Astrocyte of the hippocampus (primary cell): ENCODE data around the gene DHFR.
"Not testable (repeated sequence)": the region's sequence is repeated elsewhere in the genome, so short reads cannot be mapped to it uniquely, and the experiment has no call there.

Experiments used
- DNase-seq: peaks from one replicate; pipeline ENCODE4 v3.0.0; 2011; ENCODE audit warnings: low read depth, low spot score

DHFR gene

DNA sequence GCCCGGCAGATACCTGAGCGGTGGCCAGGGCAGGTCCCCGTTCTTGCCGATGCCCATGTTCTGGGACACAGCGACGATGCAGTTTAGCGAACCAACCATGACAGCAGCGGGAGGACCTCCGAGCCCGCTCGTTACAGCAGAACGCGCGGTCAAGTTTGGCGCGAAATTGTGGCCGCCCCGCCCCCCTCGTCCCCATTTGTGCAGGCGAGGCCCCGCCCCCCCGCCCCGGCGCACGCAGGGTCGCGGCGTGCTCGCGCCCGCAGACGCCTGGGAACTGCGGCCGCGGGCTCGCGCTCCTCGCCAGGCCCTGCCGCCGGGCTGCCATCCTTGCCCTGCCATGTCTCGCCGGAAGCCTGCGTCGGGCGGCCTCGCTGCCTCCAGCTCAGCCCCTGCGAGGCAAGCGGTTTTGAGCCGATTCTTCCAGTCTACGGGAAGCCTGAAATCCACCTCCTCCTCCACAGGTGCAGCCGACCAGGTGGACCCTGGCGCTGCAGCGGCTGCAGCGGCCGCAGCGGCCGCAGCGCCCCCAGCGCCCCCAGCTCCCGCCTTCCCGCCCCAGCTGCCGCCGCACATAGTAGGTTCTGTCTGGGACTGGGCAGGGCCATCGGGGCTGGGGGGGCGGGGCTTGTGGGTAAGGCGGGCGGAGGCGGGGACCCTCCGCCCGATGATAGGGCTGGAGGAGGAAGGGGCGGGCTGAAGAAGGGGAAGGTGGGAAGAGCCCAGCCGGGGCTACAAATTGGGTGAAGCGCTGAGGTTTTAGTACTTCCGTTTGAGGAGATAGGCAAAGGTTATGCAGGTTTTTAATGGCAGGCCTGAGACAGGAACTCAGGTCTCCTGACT, at the start of gene DHFR, which contains the start of gene MSH3:
DHFR (minus strand) TSS at position 593 of the 840 bp plus-strand sequence; CDS start at position 99, 494 bp downstream.
MSH3 (plus strand) TSS at position 262 of the 840 bp plus-strand sequence; CDS start at position 338, 76 bp downstream.
- DNase-seq, result peak; percentile 95

DNA sequence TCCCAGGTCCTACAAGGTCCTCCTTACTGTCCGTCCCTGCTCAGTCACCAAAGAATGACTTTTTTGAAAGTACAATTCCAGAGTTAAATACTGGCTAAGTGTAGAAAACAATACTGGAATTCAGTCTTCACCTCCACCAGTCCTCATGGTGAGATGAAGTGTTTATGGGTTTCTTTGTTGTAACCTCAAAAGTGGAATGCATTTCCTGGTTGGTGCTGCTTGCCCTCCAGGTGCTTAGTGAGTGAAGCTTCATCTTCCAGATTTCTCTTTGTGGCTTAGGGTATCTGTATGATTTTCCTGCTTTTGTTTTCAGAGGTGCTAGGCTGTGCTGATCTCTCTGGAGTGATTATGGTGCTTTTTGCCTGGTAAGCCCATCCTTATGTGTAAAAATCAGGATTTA, 49.4 kb upstream of the DHFR start:
- DNase-seq, result no peak

DNA sequence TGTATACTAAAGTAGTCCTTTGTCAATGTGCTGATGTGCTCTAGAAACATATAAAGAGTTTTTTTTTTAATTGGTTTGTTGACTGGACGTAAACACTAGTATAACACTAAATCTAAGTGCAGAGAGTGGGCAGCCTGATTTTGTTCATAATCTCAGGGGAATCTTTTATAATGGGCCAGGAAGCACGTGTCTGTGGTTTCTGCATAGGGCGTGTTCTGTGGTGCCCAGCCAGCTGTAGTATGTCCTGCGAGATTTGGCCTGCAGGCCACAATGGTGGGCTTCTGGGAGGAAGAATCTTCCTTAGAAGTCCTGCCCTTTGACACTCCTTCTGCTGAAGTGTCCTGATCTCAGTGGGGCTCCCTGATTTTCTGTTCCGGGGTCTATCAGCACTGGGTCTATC, 49.0 kb upstream of the DHFR start:
- no peak for DNase-seq

DNA sequence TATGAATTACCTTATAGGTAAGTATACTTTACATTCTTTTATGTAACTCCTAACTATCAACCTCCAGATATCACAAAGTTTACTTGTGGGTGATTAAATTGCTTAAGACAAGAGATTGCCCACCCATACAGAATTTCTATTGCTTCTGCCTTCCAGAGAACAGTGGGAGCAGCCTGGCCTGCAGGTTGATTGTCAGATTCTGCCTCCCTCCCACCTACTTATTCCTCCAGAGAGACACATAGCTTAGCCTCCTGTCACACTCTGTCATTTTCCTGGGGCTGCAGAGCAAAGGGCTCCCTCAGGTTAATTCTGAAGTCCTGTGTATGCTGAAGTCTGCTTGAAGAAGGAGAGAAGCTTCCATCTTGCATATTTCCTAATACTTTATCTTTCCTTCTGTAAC, 48.5 kb upstream of the DHFR start:
- no peak for DNase-seq

DNA sequence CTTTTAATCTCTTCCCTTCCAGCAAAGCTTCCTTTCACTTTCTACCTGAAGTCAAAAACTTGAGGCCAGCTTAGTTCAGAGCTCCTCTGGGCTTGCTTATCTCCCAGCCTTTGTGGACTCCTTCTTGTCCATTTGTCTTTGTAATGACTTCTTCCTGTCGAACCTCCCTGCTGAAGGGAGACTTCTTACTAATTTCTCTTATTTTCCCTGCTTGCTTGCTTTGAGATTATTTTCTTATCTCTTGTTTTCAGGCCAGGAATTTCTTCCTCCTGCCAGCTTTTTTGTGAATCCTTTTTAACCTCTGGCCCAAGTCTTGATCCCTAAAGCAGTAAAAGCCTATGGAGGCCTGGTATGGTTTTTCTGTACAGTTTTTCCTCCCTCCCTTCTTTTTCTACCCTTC, 46.8 kb upstream of the DHFR start:
- no peak for DNase-seq

DNA sequence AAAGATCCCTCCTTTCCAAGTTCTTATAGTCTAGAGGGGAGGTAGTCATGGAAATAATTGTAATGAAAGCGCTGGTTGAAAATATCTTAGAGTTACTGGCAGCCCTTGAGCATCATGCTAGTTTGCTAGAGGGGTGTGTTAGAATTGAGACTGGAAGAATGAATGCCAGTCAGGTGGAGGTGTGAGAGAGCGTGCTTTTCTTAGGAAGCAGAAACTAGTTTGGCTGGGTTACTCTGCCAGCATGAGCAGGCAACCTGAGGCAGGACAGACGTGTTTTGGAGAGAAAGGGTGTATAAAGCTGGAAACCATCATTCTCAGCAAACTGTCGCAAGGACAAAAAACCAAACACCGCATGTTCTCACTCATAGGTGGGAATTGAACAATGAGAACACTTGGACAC, 43.6 kb upstream of the DHFR start:
- DNase-seq, result no peak

DNA sequence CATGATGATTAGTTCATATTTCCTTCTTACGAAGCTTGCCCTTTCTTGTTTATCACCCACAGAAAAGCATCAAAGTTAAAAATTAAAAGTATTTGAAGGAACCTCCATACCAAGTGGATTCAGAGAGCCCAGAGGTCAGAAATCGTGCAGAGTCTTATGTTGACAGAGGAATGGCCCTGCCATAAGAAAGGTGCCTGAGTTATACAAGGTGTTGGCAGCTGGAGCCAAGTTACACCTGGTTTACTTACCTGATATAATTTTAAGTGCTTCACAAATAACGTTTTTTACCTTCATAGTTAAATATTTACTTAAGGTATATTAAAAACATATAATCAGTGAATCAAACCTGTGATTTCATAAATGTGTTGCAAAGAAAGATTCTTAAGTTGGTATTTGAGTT, 42.3 kb upstream of the DHFR start:
- DNase-seq, result no peak

DNA sequence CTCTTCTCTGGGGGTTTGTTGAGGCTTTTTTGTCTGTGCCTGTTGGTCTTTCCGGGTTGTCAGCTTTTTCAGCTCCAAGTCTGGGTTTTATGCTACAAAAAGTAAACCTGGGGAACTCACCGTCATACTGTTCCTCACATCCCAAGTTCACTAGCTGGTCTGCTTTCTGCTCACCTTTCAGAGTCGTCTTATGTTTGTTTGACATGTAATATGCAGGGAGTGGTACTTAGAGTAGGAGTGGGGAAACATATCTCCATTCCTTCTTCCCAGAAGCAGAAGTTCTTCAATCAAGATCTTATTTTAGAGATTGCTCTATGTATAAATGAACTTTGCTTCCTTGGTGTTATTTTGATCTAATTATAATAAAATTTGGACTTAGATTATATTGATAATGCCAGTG, 41.7 kb upstream of the DHFR start:
- no peak for DNase-seq

DNA sequence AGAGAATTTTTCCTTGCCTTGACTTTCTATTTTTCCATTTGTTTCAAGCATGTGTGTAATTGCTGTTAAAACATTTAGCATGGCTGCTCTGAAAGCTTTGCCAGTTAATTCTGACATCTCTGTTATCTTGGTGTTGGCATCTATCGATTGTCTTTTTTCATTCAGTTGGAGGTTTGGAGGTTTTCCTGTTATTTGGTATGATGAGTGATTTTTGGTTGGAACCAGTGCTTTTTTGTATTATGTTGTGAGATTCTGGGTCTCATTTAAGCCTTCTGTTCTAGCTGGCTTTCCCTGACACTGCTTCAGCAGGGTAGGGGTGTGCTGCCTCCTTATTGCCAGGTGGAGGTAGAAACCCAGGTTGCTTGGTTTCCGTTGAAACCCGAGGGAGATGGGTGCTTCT, 40.9 kb upstream of the DHFR start:
- no peak for DNase-seq

DNA sequence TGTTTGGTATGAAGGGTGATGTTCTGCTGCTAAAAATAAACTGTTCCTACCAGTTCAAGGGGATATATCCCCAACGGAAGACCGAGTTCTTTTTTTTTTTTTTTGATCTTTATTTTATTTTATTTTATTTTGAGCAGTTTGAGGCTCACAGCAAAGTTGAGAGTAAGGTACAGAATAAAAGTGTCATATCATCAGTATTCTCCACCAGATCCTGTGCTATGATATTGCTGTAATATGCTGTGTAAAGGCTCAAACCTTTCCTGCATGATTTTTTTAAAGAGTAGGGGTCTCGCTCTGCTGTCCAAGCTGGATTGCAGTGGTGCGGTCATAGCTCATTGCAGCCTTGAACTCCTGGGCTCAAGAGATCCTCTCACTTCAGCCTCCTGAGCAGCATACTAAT, 34.8 kb upstream of the DHFR start:
- DNase-seq, result no peak

DNA sequence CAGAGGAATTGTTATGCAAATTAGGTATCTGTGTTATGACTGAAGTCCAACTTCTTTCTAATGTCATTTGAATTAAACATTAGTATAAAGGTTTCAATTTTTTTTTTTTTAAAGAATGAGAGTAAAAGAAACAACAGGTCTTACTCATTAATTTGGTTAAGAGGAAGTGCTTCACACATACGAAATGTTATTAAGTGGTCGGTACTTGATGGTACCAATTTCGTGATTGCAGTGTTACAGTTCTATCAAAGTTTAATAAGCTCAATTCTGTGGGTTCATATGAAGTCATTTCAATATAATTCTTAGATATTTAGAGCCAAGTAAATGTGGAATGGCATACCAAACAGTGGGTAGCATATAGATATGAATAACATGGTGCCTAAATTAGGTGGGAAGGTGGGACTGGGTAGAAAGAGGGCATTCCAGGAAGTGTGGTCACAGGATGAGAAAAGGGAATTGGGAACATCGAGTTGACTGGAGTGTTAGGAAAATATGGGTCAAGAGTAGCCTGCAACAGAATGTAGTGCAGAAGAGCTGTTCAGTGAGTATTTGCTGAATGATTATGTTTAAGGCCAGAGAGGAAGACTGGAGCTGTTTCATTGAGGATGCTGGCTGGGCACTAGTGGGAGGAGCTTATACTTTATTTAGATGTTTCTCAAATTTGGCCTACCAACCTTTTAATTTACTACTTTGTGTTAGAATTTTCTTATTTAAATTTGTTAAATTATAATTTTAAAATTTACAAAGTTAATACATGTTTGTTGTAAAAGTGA, 34.1 kb upstream of the DHFR start:
- DNase-seq, result no peak

DNA sequence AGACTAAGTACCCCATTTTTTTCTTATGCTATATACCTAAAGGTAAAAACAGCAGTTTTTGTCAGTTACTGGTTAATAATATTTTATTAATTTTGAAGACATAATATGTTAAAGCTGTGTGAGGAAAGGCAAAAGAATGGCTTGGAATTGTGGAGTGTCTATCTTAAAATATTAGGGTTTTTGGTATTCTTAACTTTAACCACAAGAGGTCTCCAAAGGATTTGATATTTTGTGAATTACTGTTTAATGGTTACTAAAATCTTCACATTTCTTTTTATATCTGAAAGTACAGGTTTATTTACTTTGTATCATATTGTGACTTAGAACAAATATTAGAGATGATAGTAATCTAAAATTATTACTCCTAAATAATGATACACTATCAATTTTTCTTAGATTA, 32.0 kb upstream of the DHFR start:
- DNase-seq, result peak; percentile 32

DNA sequence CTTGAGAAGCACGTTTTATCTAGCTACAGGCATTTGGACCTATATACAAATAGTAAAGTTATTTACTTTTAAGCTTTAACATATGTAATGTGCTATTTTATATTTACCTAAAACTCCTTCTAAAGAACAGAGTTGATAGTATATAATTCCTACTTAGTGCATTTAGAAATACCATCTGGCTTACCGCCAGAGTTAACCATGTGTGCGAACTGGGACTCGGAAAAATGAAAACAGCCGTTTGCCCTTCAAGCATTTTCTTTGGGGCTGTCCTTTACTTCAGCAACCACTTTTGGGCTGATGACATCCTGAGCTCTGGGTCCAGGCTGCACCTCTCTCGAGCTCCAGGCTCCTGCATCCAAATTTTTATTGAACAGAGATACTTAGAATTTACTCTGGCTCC, 21.9 kb upstream of the DHFR start:
- DNase-seq, result no peak

DNA sequence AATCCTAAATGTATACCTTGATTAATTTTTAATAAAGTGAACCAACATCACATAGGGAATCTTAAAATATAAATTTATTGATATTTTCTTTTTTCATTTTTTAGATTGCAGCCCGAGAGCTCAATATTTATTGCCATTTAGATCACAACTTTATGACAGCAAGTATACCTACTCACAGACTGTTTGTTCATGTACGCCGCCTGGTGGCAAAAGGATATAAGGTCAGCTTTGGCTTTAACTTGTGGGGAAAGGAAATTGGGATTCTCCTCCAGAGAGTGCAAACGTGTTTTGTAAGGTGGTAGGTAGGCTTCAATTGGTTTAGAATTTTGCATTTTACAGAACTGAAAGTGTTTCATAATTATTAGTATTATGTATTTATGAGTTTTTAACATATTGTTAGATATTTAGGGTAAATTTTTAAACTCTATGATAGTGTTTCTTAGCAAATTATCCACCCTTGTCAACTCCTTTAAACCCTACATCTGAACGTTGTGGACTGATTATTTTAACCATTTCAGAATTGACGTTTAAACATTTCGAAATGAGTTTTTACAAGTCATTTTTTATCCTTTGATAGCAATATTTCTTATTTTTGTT, 17.5 kb upstream of the DHFR start:
- DNase-seq, result peak; percentile 81

DNA sequence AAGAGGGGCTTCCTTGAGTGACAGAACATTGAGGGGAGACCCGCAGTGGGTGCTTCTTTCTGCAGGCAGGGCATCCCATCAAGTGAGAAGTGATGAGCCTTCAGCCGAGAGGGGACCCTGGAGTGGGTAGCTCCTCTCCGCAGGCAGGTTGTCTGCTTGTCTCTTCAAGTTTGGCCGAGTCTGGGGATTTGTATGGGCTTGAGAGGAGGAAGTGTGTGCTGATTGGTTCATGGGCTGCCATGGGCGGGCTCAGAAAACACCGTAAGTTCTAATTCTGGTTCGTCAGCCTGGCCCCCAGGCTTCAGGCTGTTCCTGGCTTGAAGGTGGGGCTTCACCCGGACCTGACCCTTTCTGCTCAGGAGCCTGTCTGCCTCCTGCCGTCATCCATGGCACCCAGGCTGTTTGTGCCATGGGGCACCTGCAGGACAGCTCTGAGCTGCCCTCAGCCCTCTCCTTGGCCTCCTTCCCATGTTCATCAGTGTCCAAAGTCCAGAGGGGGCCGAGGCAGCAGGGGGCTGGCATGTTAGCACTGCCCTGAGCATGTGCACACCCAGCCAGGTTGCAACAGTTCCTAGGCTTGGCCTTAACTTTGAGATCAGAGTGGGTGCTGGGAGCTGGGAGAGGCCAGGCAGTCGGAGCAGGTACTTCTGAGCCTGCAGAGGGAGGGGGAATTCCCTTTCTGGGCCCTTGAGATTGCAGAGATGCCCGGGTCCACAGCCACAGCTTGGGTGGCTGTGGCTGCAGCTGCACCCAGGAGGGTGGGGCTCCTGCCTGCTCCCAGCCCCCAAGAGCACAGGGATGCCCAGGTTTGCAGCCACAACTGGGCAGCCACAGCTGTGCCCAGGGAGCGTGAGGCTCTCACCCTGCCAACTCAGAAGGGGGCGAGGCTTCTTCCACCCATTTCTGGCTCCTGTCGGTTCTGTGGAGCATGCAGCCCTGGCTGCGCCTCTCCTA, 13.5 kb upstream of the DHFR start:
- DNase-seq, result no peak

DNA sequence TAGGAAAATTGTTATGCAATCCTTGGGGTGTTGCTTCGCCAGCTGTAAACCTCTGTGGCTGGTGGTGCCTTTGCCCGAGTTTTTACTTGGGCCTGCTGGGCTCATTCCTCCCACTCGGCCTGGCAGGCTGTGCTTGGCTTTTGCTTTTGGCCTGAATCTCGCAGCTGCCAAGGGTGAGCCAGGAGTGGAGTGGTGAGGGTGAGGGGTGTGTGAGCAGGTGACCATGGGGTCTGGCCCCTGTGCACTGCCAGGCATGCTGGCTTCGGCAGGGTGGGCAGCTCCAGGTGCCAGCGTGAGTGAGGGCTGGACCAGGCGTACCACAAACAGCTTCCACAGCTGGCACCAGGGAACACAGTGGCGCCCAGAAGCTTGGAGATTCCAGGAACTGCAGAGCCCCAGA, 12.6 kb upstream of the DHFR start:
- DNase-seq, result no peak

DNA sequence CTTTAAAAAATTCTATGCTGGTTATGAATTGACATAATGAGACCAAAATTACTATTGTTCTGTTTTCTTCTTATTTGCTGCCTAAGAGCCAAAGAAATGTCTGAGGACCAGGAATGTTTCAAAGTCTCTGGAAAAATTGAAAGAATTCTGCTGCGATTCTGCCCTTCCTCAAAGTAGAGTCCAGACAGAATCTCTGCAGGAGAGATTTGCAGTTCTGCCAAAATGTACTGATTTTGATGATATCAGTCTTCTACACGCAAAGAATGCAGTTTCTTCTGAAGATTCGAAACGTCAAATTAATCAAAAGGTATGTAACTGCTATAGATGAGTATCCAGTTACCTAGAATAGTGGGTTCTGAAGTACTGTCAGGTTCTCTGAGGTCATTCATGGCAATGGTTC, 10.3 kb upstream of the DHFR start:
- no peak for DNase-seq

DNA sequence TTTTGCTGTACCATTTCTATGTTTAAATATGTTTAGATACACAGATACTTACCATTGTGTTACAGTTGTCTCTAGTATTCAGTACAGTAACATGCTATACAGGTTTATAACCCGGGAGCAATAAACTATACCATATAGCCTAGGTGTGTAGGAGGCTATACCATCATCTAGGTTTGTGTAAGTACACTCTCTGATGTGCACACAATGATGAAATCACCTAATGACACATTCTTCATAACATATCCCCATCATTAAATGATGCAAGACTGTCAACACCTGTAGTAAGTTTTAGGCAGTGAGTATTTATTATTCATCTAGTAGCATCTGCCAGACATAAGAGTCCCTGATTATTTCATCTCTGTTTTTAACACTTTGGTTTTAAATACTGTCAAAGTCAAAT, 7.3 kb upstream of the DHFR start:
- no peak for DNase-seq

DNA sequence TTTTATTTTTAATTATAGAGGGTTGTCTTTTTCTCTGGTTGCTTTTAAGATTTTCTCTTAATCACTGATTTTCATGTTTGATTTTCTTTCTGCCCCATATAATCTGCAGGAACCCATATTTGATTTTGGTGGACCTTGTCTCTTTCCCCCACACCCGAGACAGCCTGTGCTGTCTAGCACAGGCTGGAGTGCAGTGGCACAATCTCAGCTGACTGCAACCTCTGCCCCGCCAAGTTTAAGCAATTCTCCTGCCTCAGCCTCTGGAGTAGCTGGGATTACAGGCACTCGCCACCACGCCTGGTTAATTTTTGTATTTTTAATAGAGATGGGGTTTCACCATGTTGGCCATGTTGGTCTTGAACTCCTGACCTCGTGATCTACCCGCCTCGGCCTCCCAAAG, 5.9 kb upstream of the DHFR start:
- DNase-seq, result not testable (repeated sequence)

DNA sequence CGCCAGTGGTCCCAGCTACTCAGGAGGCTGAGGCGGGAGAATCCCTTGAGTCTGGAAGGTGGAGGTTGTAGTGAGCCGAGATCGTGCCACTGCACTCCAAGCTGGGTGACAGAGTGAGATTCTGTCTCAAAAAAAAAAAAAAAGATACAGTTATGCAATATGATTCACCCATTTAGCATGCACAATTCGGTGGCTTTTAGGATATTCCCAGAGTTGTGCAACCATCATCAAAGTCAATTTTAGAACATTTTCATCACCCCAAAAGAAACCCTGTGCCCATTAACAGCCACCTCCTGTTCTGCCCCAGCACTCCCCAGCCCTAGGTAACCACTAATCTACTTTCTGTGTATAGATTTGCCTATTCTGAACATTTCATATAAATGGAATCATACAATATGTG, 4.3 kb upstream of the DHFR start:
- DNase-seq, result no peak

DNA sequence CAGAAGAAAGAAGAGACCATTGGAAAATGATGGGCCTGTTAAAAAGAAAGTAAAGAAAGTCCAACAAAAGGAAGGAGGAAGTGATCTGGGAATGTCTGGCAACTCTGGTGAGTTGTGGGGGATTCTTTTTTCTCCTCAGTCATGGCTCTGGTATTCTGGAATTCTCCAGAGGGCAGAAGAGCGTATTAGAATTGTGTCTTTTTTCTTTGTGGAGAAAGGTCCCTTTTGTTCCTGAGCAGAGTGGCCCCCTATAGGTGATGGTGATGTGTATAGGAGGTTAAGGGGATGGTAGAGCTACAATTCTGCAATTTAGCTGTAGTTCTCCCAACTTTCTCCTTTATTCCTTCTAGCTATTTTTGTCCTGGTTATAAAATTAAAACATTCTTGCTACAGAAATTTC, 1.6 kb upstream of the DHFR start:
- peak; percentile 33 for DNase-seq
